ENCODE data around the gene ZNF681.
A peak's percentile ranks its signal among the peaks of the same experiment; 100 is the strongest.
"Not testable (repeated sequence)": the region's sequence is repeated elsewhere in the genome, so short reads cannot be mapped to it uniquely, and the experiment has no call there.

Gene ZNF681

DNA sequence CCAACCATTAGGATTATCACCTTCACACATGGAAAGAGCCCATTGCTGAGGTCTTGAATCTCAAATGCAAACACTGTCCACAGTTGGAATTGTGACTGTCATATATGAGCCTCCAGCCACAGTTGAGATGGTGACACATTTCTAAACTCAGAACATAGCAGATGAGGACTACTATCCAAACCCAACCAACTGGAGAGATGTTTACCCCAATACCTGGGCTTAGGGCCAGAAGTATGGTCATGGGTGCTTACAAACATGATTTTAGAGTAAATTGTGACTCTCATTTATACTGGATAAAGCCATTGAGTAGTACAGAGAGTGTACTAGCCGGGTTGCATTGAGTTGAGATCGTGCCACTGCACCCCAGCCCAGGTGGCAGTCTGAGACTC lies 14.0 kb upstream of the ZNF681 start:
- DNase-seq: no peak

DNA sequence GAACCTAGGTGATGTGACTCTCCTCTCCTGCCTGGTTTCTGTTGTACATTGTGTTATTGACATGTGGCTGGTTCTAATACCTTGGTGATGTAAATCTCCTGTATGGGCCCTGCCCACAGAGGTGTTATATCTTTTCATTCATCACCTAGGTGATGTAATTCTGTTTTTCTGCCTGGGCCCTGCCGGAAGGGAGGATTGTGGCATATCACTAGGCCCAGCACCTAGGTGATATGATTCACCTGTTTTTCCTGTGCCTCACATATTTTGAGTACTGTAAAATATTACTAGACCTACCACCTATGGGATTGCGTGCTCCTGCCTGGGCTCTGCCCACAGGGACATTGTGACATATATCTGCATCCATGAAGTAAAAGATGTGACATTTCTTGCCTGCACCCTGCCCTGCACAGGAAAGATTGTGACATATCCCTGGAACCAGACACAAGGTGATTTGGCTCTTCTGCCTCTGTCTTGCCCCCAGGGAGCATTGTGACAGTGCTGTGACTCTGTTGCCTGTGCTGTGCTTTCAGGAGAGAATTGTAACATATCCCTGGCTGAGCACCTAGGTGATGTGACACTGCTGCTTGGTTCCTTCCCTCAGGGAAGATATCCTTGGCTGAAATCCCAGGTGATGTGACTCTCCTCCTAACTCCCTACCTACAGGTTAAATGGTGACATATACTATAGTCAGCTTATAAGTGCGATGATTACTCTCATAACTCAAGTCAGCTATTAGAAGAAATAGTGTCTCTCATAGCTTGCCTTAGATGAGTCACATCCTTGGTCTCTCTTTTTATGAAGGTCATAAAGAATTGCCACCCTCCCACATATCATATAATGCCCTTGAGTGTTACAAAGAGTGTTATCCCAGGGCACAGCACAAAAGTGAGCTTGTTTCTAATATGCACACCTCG lies 13.3 kb upstream of the ZNF681 start:
- DNase-seq: no peak

DNA sequence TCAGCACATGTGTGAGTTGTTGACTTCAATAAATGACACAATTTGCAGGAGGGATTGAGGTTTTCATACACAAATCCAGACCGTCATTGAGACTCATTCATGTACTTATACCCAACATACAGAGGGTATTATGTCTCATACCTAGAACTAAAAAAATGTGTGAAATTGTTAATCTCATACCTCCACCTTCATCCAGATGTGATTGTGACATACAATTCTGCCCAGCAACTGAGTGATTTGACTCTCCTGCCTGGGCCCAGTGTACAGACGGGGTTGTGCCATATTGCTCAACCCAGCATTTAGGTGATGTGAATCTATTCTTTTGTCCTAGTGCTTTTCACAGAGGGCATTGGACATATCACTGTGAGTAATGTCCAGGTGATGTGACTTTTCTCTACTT lies 12.6 kb upstream of the ZNF681 start:
- DNase-seq: no peak

DNA sequence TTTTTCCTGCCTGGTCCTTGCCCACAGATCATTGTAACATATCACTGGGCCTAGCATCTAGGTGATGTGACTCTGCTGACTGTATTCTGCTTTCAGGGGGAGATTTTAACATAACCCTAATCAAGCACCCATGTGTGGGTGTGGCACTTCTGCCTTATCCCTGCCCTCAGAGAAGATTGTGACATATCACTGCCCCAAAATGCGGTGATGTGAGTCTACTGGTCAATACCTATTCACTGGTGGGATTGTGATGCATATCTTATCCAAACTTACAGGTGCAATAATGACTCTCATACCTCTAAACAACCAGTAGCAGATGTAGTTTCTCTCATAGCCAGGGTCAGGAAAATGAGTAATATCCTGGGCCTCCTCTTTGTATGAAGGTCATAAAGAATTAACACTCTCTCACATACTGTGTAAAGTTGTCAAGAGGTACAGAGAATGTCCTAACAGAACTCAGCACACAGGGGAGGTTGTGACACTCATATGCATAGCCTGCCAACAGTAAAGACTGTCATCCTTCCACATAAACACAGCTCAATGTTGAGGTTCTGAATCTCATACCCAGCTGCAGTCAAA lies 12.1 kb upstream of the ZNF681 start:
- no peak for DNase-seq

DNA sequence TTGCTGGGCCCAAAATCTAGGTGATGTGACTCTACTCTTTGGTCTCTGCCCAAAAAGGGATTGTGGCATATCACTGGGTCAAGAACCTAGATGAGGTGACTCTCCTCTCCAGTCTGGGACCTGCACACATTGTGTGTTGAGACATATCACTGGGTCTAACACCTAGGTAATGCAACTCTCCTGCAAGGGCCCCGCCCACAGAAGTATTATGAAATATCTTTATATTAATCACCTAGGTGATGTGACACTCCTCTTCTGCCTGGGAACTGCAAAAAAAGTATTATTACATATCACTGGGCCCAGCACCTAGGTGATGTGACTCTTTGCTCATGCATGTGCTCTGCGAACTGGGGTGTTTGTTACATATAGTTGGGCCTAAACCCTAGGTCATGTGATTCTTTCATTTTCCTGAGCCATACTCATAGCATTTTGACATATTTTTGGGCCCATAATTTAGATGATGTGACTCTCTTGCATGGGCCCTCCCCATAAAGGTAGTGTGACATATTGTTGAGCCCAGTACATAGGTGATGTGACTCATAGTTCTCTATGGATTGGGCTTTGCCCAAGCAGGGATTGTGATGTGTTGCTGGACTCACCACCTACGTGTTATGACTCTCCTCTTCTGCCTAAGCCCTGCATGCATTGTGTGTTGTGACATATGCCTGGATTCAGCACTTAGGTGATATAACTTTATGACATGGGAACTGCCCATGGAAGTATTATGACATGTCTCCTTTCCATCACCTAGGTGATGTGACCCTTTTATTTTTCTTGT lies 11.2 kb upstream of the ZNF681 start:
- DNase-seq: no peak

DNA sequence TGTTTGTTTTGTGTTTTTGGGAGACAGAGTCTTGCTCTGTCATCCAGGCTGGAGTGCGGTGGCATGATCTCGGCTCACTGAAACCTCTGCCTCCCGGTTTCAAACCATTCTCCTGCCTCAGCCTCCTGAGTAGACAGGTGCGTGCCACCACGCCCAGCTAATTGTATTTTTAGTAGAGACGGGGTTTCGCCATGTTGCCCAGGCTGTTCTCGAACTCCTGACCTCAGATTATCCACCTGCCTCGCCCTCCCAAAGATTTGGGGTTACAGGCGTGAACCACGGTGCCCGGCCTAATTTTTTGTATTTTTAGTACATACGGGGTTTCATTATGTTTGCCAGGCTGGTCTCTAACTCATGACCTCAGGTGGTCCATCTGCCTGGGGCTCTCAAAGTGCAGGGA lies 8.3 kb upstream of the ZNF681 start:
- no peak for DNase-seq

DNA sequence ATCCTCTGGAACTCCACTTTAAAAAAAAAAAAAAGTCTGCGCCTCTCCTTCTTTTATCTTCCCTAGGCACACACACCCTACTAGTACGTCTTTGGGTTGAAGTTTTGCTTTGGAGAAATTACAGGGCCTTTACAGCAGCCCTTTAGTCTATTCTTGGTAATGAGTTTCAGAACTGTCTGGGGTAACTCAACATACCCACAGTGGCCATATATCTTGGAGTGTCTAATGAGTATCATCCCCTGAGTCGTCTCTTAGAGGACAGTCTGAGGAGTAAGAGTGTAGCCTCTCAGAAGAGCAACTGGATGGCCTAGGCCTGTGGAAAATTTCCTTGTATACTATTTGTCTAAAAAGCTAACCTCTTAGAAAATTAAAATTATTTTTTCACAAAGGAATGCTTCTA lies 6.1 kb upstream of the ZNF681 start:
- no peak for DNase-seq

DNA sequence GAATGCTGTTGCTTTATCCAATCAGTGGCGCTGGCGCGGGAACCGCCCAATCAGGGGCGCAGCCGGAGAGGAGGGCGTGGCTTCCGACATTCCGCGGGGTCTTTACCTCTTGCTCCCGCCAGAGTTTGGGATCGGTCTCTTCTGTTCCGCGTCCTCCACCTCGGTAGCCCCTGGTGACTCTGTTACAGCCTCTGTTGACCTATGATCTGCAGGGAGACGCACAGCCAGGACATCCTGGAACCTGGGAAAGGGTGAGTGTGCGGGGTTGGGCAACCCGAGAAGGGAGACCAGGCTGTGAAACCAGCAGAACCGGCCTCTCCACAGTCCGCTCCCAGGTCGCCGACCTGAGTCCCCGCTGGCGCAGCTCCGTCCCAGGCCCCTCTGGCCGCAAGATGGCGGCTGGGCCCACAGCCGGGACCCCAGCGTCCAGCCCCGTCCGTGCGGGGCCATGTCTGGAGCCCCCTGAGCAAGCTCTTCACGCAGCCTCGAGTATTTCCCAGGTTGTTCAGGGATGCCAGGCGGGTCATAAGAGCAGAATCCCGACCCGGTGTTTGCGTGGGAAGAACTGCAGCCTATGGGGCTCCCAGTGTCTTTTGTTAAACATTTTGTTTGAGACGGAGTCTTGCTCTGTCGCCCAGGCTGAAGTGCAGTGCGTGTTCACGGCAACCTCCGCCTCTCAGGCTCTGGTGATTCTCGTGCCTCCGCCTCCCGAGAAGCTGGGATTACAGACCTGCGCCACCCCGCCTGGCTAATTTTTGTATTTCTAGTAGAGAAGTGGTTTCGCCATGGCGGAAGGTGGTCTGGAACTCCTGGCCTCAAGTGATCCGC lies 4.4 kb upstream of the ZNF681 start:
- DNase-seq: peak; percentile 86

DNA sequence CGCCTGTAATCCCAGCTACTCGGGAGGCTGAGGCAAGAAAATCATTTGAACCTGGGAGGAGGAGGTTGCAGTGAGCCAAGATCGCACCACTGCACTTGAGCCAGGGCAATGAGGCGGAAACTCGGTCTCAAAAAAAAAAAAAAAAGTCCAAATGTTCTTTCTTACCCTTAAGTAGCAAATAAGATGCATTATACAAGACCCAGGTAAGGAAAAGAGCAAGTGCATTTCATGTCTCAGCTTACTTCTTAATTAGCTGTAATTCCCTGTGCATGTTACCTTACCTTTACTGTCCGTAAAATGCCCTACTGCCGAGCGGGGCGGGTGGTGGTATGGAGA lies 3.8 kb upstream of the ZNF681 start:
- peak; percentile 20 for DNase-seq

DNA sequence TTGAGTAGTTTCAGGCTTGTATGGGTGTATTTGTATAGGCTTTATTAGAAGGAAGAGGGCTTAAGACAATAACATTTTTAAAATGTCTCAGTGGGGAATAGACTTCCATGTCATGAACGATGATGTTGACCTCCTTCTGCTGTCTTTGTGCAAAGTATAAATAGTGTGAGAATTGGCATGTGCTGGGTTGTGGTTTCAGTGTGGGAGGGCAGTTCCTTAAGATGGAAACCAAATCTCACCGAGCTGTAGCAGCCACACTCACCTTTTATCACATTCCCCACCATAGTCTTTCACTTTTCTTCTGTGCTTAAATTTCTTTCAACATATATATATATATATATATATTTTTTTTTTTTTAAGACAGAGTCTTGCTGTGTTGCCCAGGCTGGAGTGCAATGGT lies 1.6 kb upstream of the ZNF681 start:
- DNase-seq: not testable (repeated sequence)

DNA sequence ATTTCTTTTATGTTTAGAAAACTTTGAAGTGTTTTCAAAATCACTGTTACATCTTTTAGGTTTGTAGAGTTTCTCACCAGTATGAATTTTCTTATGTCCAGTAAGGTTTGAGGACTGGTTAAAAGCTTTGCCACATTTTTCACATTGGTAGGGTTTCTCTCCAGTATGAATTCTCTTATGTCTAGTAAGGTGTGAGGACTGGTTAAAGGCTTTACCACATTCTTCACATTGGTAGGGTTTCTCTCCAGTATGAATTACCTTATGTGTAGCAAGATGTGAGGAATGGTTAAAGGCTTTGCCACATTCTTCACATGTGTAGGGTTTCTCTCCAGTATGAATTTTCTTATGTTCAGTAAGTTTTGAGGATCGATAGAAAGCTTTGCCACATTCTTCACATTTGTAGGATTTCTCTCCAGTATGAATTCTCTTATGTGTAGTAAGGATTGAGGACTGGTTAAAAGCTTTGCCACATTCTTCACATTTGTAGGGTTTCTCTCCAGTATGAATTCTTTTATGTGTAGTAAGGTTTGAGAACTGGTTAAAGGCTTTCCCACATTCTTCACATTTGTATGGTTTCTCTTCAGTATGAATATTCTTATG lies 15.0 kb downstream of the ZNF681 start:
- DNase-seq: not testable (repeated sequence)

DNA sequence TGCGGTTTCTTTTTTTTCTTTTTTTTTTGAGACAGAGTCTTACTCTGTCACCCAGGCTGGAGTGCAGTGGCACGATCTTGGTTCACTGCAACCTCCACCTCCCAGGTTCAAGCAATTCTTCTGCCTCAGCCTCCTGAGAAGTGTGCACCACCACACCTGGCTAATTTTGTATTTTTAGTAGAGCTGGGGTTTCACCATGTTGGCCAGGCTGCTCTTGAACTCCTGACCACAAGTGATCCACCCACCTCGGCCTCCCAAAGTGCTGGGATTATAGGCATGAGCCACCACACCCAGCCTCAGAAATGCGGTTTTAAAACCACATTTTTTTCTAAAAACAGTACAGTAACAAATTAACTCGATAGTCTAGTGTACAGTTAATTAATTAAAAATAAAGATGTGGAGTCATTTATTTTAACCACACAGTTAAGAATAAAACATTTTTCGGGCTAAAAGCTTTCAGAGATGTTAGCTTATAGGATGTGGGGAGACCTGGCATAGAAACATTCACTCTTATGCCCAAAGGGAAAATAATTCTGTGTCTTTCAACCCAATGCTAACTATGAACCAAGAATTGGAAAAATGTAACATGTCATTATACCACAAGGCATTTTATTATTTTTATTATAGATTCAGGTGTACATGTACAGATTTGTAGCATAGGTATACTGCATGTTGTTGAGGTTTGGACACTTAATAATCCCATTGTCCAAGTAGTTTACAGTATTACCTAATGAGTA lies 27.8 kb downstream of the ZNF681 start:
- DNase-seq: not testable (repeated sequence)

DNA sequence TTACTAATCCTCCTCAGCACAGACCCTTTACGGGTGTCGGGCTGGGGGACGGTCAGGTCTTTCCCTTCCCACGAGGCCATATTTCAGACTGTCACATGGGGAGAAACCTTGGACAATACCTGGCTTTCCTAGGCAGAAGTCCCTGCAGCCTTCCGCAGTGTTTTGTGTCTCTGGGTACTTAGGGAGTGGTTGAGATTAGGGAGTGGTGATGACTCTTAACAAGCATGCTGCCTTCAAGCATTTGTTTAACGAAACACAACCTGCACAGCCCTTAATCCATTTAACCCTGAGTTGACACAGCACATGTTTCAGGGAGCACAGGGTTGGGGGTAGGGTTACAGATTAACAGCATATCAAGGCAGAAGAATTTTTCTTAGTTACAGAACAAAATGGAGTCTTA lies 34.5 kb downstream of the ZNF681 start:
- not testable (repeated sequence) for DNase-seq

DNA sequence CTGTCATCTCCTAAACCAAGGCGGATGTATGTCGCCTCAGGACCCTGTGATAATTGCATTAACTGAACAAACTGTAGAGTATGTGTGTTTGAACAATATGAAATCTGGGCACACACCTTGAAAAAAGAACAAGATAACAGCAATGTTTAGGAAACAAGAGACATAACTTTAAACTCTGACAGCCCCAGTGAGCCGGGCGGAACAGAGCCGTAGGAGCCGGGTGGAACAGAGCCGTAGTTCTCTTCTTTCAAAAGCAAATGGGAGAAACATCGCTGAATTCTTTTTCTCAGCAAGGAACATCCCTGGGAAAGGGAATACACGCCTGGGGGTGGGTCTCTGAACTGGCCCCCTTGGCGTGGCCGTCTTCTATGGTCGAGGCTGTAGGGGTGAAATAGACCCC lies 39.9 kb downstream of the ZNF681 start:
- DNase-seq: no peak

DNA sequence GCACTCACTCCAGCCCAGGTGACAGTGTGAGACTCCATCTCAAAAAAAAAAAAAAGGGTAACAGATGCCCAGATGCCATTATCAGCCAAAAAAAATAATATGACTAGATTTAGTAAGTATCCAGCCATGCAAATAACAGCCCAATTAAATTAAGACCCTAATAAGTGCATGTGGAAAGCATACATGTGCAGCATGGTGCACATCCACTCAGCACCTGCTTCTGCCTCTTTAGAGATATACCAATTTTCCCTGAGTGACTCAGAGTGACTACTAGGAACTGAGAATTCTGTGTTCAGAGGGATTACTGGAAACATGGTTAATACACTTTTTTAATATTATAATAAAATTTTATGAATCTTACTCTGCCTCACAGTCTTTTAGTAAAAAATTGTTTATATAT lies 41.9 kb downstream of the ZNF681 start:
- no peak for DNase-seq

DNA sequence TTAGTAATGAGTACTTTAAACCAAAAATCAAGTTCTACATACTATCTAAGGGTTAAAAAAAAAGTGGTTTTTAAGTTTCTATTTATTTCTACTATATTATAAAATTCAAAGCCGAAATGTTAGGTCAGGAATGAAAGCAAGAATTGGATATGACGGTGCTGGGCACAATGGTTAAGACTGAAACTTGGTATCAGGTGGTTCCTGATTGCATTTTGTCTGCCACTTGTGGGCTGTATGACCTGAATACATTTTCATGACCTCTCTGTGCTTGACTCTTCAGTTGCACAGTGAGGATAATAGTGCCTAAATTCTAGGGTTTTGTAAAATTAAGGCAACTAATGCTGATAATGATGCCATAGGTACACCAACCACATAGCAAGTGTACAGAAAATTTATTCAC lies 49.3 kb downstream of the ZNF681 start:
- no peak for DNase-seq

DNA sequence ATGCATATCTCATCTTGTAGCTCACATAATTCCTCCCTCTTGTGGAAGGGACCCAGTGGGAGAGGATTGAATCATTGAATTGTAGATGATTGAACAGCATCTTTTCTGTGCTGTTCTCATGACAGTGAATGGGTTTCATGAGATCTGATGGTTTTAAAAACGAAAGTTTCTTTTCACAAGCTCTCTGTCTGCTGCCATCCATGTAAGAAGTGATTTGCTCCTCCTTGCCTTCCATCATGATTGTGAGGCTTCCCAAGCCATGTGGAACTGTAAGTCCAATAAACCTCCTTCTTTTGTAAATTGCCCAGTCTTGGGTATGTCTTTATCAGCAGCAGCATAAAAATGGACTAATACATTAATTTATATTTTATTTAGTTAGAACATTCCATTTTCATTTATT lies 52.0 kb downstream of the ZNF681 start:
- no peak for DNase-seq

DNA sequence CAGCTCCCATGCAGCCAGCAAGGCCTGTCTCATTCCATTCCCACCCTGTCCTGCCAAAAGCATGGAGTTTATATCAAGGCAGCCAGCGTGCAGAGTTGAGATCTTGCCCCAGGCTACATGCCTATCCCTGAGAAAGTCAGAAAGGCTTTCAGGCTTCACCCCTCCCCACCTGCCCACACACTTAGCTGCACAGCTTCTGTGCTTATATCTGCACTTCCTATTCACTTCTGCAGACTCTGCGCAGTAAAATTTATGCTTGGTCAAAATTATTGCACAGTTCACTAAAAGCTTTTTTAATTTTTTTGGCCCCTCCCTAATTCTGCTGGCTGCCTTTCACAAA lies 59.2 kb downstream of the ZNF681 start:
- DNase-seq: no peak

DNA sequence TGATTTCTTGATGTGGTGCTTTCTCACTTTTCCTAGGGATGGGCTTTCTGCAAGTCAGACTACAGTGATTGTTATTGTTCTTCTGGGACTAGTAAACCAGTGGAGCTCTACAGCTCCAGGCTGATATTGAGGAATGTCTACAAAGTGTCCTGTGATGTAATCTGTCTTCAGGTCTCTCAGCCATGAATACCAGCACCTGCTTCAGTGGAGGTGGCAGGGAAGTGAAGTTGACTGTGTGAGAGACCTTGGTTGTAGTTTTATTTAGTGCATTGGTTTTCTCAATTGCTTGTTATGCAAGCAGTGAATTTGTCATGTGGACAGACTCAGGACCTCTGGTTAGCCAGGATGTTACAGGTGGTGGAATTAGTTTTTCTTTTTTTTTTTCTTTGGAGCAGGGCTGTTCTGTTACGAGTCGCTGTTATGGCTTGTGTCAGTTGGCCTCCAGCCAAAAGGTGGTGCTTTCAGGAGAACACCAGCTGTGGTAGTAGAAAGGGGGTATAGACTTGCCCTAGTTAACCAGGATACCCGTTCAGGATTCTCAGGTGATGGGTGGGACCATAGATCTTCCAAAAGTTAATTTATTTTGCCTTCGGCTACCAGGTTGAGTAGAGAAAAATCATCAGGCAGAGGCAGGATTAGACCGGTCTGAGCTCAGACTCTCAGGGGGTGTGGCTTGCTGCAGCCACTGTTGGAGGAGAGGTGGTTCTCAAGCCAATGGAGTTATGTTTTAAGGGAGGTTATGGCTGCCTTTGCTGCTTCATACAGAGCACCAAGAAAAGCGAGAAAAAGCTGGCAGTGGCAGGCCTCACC lies 59.8 kb downstream of the ZNF681 start:
- DNase-seq: no peak

DNA sequence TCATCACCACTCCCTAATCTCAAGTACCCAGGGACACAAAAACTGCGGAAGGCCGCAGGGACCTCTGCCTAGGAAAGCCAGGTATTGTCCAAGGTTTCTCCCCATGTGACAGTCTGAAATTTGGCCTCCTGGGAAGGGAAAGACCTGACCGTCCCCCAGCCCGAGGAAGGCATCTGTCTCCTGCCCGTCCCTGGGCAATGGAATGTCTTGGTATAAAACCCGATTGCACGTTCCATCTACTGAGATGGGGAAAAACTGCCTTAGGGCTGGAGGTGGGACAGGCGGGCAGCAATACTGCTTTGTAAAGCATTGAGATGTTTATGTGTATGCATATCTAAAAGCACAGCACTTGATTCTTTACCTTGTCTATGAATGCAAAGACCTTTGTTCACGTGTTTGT lies 65.8 kb downstream of the ZNF681 start:
- DNase-seq: not testable (repeated sequence)

All from activated T-cell treated with anti-CD3 and anti-CD28 coated beads, Interleukin-2, amount 50 U/mL, for 1 hour (primary cell).